Activated CD4-positive, CD25-positive, alpha-beta regulatory T cell treated with anti-CD3 and anti-CD28 coated beads, Interleukin-2, amount 50 U/mL, for 72 hours (primary cell): ENCODE results near the gene REEP1.

Source experiments
- DNase-seq: peaks from one replicate; pipeline ENCODE4 v3.0.0; 2021

The REEP1 gene

DNA sequence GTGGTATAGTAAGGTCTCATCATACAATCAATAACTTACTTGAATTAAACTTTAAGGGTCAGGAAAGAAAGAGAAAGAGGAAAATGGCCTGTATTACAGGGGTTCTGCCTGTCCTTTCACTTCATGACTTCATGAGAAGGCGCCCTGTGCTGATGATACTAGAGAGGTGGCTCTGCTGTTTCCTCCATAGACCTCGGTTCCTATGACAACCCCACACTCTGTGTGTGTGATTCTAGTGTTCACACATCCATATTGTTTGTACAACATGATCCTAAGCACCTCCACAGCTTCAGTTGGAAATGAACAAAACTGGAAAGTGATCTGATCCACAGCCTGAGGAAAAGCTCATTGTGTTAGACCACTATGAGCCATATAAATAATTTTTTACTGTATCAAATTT, 7.0 kb upstream of the REEP1 start:
- DNase-seq, result no peak

DNA sequence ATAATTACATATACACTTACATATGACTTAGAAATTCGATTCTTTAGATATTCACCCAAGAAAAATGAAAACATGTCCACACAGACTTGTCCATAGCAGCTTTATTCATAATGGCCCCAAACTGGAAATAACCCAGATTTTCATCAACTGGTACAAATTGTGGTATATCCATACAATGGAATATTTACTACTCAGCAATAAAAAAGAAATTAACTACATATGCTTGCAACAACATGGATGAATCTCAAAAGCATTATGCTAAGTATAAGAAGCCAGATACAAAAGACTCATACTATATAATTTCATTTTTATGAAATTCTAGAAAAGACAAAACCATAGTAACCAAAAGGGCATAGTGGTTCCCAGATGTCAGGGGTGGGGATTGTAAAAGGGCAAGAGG, 5.1 kb upstream of the REEP1 start:
- DNase-seq, result no peak

DNA sequence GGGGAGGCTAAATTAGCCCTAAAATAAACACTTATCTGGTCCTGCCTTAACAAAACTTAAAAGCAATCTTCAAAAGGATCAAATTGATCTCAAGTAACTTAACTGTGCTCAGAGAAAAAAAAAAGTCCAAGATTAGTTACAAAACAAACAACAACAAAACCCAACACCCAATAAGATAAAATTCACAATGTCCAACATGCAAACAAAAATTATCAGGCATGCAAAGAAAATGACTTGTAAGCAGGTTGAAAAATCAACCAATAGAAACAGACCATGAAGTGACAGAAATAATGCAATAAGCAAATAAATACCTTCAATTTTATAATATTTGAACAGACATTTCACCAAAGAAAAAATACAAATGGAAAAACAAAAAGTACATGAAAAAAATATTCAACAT, 4.0 kb upstream of the REEP1 start:
- no peak for DNase-seq

DNA sequence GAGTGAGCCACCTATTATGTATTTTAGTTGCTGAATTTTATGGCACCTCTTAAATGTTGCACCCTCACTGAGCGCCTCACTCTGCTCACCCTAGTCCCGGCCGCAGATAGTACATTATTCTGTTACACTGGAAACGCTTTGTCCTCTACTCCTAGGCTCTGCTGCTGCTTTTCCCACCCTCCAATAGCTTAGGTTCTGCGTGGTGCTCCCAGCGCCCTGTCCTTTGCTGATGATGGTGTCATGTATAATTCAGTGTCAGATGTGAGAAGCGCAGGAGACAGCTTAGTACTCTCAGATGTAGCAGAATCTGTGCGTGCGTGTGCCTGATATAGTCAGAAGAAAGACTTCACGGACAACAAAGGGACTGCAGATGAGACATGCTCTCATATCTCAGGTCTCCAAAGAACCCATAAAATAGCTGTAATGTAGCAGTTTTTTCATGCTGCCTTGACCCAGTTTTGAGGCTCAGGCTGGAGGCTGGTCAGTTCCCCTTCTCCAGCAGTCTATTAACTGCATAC, 1.4 kb upstream of the REEP1 start:
- no peak for DNase-seq

DNA sequence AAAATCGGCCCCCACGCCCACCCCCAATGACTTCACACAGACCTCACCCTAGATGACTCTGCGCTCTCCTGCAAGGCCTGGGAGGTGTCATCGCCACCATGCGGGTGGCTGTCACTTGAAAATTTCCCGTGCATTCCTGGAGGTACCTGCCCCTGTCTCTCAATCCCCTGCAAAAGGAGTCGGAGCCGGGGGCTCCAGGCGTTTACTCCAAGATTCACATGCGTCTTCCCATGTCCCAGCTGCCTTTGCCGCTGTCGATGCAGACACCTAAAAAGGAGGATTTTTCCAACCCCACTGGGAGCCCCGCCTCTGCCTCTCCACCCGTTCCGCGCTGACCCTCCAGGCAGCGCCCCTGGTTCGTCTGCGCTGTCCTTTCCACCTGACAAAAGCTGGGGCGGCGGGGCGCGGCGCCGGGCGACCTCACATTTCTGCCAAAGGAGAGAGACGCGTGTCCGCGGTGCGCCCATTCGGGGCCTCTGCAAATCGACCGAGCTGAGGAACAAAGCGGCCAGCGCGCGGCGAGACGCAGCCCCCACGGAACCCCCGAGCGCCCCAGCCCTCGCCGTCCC, 667 bp downstream of the REEP1 start:
- DNase-seq, result no peak

DNA sequence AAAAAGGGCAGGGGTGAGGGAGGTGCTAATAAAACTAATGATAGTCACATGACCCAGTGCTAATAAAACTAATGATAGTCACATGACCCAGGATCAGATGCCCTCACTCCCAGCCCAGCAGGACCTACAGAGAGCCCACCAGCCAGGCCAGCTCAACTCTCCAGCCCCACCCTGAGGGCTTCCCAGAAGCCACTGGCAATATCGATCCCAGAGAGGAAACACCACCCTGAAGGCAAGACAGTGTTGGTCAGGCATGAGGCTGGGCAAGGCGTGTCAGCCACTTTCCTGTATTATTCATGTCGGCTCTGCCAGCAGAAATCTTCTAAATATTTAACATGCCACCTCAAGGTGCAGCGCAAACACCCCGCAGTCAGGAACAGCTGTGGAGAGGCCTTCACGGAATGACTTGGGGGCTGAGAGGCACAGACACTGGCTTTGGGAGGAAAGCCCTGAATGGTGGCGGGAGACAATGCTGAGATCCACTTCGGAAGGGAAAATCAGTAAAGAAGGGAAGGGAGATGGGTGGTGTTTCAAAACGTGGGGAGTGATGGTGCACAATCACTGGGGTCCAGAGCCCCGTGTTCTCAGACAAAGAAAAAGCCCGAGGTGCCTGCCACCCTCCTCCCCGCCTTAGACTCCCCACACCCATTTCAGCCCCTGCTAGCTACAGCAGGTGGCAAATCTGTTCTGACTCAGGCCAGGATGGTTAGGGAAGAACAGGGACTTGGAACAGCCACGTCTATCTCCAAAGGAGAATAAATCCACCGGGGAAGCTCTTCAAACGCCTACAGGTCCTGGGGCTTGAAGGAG, 1.4 kb downstream of the REEP1 start:
- DNase-seq, result no peak

DNA sequence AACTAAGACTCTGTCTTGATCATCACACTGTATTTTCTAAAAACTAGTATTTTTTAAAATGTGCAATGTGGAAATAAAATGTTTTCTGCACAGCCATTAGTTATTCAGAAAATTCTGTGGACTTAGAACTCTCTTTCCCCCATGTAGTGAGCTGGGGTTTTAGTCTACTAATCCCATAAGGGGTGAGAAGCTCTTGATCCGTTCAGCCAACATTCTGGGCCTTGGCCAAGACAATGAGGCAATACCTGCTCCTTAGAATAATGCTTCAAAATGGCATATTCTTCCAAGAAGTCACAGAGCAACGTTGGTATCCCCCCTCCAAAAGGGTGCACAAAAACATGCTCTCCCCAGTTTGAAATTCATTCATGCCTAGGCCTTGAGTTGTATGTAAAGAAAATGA, 4.0 kb downstream of the REEP1 start:
- no peak for DNase-seq

DNA sequence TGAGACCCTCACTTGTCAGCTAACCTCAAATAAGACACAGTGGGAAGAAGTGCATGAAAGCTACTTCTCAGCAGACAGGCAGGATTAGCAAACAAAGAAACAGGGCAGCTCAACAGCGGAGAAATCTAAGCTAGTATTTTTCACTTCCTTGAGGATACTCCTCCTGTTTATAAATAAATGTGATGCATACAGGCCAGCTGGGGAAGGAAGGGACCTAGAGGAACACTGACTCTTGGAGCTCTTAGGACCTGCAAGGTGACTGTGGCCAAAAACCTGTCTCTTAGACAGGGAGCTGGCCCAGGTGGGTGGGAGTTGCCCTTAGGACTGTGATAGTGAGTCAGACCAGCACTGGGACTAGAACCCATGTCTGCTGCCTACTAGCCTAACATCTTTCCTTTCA, 4.8 kb downstream of the REEP1 start:
- DNase-seq, result no peak

DNA sequence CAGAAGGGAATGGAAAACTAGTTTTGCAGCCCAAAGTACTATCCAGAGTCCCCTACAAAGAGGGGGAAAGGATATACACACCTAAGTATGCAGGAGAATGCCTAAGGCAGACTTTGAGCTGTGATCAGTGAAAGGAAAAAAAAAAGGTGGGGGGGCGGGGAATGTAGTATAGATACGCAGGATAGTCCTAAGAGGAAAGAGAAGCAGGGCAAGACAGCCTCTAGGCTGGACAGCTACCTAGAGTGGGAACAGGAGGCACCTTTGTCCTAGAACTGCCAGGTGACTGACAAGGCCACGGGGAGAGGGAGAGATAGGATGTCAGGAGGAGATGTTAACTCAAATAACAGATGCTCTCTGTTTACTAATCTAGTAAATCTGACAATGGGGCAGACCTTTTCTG, 6.0 kb downstream of the REEP1 start:
- DNase-seq, result no peak

DNA sequence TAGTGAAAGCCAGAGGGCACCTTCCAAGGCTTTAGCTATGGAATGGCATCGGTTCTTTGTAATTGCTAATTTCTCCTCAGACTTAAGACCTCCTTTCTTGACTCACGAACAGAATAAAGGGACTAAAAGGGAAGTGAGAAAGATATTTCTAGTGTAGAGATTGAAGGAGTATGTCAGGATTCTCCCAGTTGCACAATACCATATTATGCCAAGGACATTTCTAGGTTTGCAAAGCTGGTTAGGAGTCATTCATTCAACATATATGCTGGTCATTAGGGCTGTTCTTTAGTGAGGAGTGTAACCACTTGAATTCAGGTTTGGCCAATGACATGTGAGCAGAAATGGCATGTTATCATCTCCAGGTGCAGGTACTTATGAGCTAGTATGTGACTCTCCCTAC, 7.4 kb downstream of the REEP1 start:
- no peak for DNase-seq

DNA sequence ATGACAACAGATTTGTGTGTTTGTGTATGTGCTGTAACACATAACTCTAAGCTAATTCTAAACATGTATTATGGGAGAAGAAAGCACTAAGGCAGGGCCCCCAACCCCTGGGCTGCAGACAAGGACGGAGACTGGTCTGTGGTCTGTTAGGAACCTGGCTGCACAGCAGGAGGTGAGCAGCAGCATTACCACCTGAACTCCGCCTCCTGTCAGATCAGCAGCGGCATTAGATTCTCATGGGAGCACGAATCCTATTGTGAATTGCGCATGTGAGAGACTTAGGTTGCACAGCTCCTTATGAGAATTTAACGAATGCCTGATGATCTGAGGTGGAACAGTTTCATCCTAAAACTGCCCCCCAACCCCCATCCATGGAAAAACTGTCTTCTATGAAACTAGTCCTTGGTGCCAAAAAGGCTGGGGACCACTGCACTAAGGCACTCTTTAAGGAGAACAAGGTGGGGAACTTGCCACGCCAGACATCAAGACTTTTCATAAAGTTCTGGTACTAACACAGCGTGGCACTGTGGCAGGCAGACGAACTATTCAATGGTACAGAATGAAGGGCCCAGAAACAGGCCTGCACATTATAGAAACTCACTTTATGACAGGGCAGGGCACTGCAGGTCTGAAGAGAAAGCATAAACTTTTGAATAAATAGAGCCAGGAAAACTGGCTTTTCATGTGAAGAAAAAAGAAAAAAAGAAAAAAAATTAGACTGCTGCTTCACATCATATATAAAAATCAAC, 14.0 kb downstream of the REEP1 start:
- DNase-seq, result no peak

DNA sequence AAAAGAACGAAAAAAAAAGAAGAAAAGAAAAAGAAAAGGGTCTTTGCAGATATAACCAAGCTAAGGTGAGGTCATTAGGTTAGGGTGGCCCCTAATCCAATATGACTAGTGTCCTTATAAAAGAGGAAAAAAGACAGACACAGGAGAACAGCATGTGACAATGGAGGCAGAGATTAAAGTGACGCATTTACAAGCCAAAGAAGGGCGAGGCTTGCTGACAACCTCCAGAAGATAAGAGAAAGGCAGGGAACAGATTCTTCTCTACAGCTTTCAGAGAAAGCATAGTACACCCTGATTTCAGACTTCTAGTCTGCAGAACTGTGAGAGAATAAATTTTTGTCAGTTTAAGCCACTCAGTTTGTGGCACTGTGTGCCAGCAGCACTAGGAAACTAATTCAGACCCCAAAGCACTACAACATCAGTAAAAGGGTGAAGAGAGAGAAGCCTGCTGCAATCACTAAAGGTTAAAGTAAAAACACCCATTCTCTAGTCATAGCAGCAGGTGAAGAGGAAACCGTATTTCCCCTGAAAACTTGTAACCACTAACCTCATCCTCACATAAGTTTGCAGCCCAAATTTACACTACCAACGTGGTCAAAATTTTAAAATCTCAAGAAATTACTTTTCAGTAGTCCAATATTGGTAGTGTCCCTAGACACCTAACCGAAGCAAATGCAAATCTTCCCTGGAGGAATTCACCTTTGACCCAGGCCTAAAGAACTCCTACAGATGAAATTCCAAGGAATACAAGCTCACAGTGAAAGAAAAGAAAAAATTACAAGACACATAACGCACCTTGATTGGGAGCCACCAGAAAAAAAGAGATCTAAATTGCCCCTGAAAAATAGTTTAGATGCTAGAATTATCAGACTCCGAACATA, 17.5 kb downstream of the REEP1 start:
- no peak for DNase-seq

DNA sequence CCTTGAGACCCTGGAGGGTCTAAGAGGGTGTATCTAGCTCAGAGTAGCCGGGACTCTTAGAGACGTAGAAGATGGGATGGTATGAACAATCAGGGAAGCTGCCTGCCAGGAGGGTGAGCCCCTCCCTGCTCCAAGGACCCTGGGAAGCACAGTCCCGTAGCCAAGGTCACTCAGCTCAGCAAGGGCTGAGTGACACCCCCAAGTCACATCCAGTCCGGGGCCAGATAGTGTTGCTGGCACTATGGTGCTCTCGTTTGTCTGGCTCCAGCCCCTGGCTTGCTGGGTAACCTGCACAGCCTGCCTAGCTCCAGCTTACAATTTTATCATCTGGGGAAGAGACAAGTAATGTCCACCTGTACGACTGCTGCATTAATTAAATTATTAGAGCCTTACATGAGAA, 22.3 kb downstream of the REEP1 start:
- no peak for DNase-seq

DNA sequence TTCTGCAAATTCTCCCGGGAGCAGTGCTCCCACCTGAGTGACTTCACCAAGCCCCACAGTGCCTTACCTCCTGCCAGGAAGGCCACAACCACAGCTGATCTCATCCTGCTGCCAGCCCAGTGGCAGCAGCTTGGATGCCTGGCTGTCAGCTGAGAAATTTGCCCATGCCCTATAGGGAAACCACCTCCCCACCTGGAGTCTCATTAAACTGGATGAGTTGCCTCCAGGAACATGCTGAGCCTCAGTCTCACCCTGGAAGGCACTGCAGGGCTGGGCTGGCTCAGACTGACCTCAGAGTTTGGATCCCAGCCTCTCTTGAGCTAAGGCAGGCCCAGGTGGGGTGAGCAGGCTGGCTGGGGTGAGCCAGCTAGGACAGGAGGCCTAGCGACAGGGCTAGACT, 23.3 kb downstream of the REEP1 start:
- no peak for DNase-seq

DNA sequence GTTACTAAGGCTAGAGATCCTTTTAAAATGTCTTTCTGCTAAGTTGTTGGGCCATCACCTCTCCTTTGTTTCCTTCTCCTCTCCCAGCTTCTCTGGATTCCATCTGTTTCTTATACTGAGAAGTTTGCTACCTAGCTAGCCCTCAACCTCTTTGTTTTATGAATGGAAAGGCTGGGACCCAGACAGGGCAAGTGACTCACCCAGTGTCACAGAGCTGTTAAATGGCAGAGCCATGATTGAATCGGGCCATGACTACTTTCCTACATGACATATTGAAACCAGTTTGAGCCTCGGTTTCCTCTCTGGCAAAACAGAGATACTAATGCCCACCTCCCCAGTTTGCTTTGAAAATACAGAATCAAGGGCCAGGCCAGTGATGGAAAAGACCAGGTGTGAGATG, 24.1 kb downstream of the REEP1 start:
- DNase-seq, result no peak

DNA sequence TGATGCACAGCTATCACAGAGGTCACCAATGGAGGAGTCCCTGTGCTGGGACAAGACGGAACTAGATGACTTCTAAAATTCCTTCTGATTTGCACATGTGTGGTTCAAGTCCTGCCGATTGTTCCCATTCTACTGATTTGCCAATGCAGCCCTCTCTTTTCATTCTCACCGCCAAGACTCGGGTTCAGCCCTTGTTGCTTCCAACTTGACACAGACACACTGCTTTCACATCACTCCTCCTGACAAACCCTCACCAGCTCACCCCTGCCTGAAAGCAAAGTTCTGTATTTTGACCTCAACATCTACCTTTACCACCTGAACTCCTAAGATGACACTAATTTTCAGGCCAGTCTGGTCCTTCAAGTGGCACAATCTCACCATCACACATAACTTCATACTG, 25.5 kb downstream of the REEP1 start:
- no peak for DNase-seq

DNA sequence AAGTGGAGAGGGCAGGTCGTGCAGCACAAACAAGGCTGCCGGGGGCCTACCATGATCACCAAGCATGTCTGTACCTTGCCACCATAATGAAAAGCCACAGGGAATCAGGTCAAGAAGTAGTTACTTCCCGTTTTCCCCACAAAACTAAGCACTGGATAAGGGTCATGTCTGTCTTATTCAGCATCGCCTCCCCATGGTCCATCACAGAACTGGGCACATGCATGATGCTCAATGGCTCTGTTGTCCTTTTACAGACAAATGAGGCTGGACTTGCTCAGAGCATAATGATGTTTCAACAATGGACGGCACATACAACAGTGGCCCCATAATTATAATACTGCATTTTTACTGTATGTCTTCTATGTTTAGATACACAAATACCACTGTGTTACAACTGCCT, 27.5 kb downstream of the REEP1 start:
- DNase-seq, result no peak

DNA sequence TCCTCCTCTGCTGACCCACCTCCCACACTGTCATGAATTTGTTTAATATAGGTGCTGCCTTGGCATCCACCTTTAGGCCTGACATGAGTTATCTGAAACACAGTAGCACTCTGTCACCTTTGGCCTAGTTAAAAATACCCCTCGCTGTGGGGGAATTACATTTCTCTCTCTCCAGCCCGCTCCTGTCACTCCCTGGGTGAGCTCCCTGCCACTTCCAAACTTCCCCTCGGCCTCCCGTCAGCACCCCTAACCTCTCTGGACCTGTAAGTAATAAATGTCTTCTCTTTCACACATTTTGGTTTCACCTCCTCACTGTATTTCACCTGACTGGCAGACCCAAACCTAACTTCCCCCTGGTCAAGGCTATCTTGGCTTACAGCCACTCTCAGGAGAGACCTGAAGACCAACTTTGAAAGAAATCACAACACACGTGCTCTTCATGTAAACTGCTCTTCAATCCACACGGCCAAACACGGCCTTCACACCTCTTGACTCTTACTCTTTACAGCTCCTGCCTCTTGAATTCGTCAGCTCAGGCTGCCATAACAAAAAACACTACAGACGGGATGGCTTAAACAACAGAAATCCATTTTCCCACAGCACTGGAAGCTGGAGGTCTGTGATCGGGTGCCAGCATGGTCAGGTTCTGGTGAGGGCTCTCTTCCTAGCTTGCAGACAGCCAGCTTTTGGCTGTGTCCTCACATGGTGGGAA, 28.3 kb downstream of the REEP1 start:
- no peak for DNase-seq

DNA sequence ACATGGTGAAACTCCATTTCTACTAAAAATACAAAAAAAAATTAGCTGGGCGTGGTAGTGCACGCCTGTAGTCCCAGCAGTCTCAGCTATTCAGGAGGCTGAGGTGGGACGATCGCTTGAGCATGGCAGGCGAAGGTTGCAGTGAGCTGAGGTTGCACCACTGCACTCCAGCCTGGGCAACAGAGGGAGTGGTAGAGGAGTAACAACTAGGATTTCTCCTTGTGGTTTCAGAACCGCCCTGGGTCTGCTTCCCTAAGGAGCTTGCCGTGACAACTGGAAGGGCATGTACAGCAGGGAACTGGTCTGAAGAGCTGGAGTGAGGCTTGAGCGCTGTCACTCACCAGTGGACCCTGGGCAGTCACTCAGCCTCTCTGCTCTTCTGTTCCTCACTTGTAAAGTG, 29.1 kb downstream of the REEP1 start:
- no peak for DNase-seq

DNA sequence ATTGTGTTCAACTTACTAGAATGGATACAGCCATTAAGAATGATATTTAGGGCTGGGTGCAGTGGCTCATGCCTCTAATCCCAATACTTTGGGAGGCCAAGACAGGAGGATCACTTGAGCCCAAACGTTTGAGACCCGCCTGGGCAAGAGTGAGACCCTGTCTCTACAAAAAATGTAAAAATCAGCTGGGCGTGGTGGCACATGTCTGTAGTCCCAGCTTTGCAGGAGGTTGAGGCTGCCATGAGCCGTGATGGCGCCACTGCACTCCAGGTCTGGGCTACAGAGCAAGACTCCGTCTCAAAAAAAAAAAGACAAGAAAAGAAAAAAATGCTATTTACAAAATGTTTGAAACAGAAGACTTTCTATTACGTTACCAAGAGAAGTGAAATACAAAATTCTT, 30.0 kb downstream of the REEP1 start:
- no peak for DNase-seq

DNA sequence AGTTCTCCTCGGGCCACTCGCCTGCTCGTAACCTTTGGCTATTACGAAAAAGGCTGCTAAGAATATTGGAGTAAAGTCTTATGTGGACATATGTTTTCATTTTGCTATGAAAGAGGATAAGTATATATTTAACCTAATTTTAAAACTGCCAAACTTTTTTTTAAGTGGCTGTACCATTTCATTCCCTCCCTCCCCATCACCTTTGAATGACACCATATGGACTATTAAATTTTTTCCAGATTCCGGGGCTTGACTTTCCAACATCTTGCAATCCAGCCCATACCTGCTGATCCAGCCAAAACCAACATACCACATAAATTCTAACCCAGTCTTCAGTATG, 31.5 kb downstream of the REEP1 start:
- no peak for DNase-seq

DNA sequence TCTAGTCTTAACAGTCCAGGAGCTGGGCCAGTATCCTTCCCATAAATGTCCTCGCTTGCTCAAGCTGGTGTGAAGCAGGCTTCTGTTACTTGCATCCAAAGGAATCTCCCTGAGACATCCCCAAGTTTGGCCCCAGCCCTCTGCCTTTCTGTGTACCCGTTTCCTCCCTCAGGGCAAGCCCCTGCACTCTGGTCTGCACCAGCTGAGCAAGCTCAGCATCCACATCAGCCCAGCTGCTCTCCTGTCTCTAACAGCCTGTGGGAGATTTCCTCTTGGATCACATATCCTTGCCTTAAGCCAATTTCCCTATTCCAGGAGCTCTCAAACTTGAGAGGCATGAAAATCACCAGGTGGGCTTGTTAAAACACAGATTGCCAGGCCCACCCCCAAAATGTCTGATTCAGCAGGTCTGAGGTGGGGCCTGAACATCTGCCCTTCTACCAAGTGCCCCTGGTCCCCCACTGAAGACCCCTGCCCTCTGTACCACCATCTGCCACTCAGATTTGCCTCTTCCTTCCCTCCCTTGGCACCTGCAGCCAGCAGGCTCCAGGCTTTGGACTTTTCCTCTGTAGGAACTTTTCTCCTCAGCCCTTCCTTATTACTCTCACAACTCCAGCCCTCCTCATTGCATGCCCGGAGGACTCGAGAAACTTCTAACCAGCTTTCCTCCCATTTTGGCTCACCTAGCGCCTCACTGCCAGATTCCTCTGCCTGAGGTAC, 32.1 kb downstream of the REEP1 start:
- DNase-seq, result no peak
